Hematopoietic multipotent progenitor cell treated with erythropoietin and hydrocortisone succinate and interleukin-3 and kit ligand, for 4 days (in vitro differentiated cells): Measurements from ENCODE around the gene REV3L.
"Not testable (repeated sequence)": the region's sequence is repeated elsewhere in the genome, so short reads cannot be mapped to it uniquely, and the experiment has no call there.

Experiments used
- DNase-seq: peaks from one replicate; pipeline ENCODE4 v3.0.0-alpha.2; 2015

REV3L gene

GRCh38 chr6:111482959-111483735 is at the start of gene REV3L:
Gene REV3L, minus strand, starts transcription at chr6:111483218. Its CDS starts 330 bp downstream, at chr6:111482888.
- peak; percentile 95 for DNase-seq

GRCh38 chr6:111531185-111531584 is 48.2 kb upstream of the REV3L start:
- DNase-seq: no peak

- DNase-seq: no peak
These were observed 47.6 kb upstream of the REV3L start for GRCh38 chr6:111530667-111531066.

- no peak for DNase-seq
These were observed 47.2 kb upstream of the REV3L start for GRCh38 chr6:111530218-111530617.

- no peak for DNase-seq
These were observed 44.3 kb upstream of the REV3L start for GRCh38 chr6:111527367-111527766.

- DNase-seq: no peak
These were observed 41.7 kb upstream of the REV3L start for GRCh38 chr6:111524735-111525134.

GRCh38 chr6:111524252-111524651 is 41.2 kb upstream of the REV3L start:
- DNase-seq: no peak

- peak; percentile 23 for DNase-seq
These were observed 40.6 kb upstream of the REV3L start for GRCh38 chr6:111523484-111524167.

- peak; percentile 68 for DNase-seq
These were observed 39.5 kb upstream of the REV3L start for GRCh38 chr6:111522393-111523020.

GRCh38 chr6:111521497-111522270 is 38.7 kb upstream of the REV3L start:
- no peak for DNase-seq

- no peak for DNase-seq
These were observed 37.5 kb upstream of the REV3L start for GRCh38 chr6:111520524-111520923.

- DNase-seq: no peak
These were observed 34.9 kb upstream of the REV3L start for GRCh38 chr6:111517965-111518364.

- DNase-seq: no peak
These were observed 32.2 kb upstream of the REV3L start for GRCh38 chr6:111515259-111515658.

GRCh38 chr6:111514531-111514930 is 31.5 kb upstream of the REV3L start:
- not testable (repeated sequence) for DNase-seq

GRCh38 chr6:111507219-111507618 is 24.2 kb upstream of the REV3L start:
- DNase-seq: not testable (repeated sequence)

GRCh38 chr6:111505498-111505897 is 22.5 kb upstream of the REV3L start:
- DNase-seq: not testable (repeated sequence)

GRCh38 chr6:111503660-111504059 is 20.6 kb upstream of the REV3L start:
- no peak for DNase-seq

GRCh38 chr6:111503194-111503593 is 20.2 kb upstream of the REV3L start:
- DNase-seq: no peak

GRCh38 chr6:111502154-111502553 is 19.1 kb upstream of the REV3L start:
- no peak for DNase-seq

GRCh38 chr6:111499269-111499793 is 16.3 kb upstream of the REV3L start:
- DNase-seq: peak; percentile 49

GRCh38 chr6:111494951-111495635 is 12.1 kb upstream of the REV3L start:
- no peak for DNase-seq

GRCh38 chr6:111492499-111492898 is 9.5 kb upstream of the REV3L start:
- no peak for DNase-seq
